AG20443 (cell line): ENCODE measurements around the gene HOXD12.
A peak's percentile ranks its signal among the peaks of the same experiment; 100 is the strongest.

ENCODE experiments used
- DNase-seq: peaks from one replicate; pipeline ENCODE4 v3.0.0; 2012; ENCODE audit warnings: low spot score, mixed read lengths

The HOXD12 gene

GRCh38 chr2:176132205-176133171 is 32.9 kb downstream of the HOXD12 start:
- peak; percentile 49 for DNase-seq

GRCh38 chr2:176133389-176133788 is 33.8 kb downstream of the HOXD12 start:
- DNase-seq: no peak

GRCh38 chr2:176134035-176134434 is 34.4 kb downstream of the HOXD12 start:
- no peak for DNase-seq

- DNase-seq: no peak
Measured at GRCh38 chr2:176135035-176135440, 35.4 kb downstream of the HOXD12 start.

- peak; percentile 59 for DNase-seq
Measured at GRCh38 chr2:176136374-176137251, 37.0 kb downstream of the HOXD12 start.

- DNase-seq: no peak
Measured at GRCh38 chr2:176137252-176137580, 37.6 kb downstream of the HOXD12 start.

GRCh38 chr2:176137906-176138305 is 38.3 kb downstream of the HOXD12 start:
- no peak for DNase-seq

GRCh38 chr2:176138526-176138922 is 38.9 kb downstream of the HOXD12 start:
- no peak for DNase-seq

GRCh38 chr2:176138923-176139660 is 39.5 kb downstream of the HOXD12 start:
- peak; percentile 45 for DNase-seq

GRCh38 chr2:176139661-176140512 is 40.3 kb downstream of the HOXD12 start:
- peak; percentile 71 for DNase-seq

- DNase-seq: peak; percentile 91
Measured at GRCh38 chr2:176140513-176141317, 41.1 kb downstream of the HOXD12 start.

- no peak for DNase-seq
Measured at GRCh38 chr2:176142281-176142680, 42.7 kb downstream of the HOXD12 start.

- no peak for DNase-seq
Measured at GRCh38 chr2:176145085-176145969, 45.7 kb downstream of the HOXD12 start.

- DNase-seq: no peak
Measured at GRCh38 chr2:176146101-176146500, 46.5 kb downstream of the HOXD12 start.

- DNase-seq: no peak
Measured at GRCh38 chr2:176146645-176147044, 47.0 kb downstream of the HOXD12 start.

- DNase-seq: no peak
Measured at GRCh38 chr2:176147210-176147799, 47.7 kb downstream of the HOXD12 start.

- DNase-seq: no peak
Measured at GRCh38 chr2:176147800-176148496, 48.4 kb downstream of the HOXD12 start.

- DNase-seq: no peak
Measured at GRCh38 chr2:176148751-176149421, 49.3 kb downstream of the HOXD12 start.
